Adrenal gland (tissue), 12 donors: Measurements from ENCODE around the gene NELFA. TPM values are rescaled to one million over a fixed set of nuclear protein-coding genes. Genes with fewer than 3 reads are reported as not detected.

Source experiments
- DNase-seq, 7 donors: peaks; one replicate each; pipeline ENCODE4 v3.0.0-alpha.2; 2019 to 2020
- H3K27ac ChIP-seq, 5 donors: fragments of 200-600 bp; sonication (generic) in 4 of 5; 1 replicate in 3 of 5; 2 replicates in 2 of 5; pipeline versions ENCODE4 v1.5.1 to v1.8.0; 2016 to 2020; ENCODE audit warnings: mild to moderate bottlenecking in 1 of 5
- H3K27me3 ChIP-seq: fragments of 200-600 bp; 2 replicates; pipeline ENCODE4 v1.8.0; 2021
- H3K36me3 ChIP-seq, 2 donors: fragments of 200-600 bp; replicated peaks in 1 of 2; 1 replicate in 1 of 2; 2 replicates in 1 of 2; pipeline versions ENCODE4 v1.5.1 to v1.8.0; 2018 to 2022
- H3K4me1 ChIP-seq, 2 donors: fragments of 200-600 bp; replicated peaks in 1 of 2; 1 replicate in 1 of 2; 2 replicates in 1 of 2; pipeline versions ENCODE4 v1.5.1 to v1.8.0; 2018 to 2021
- H3K4me3 ChIP-seq, 4 donors: fragments of 200-600 bp; sonication (generic) in 3 of 4; one replicate each; pipeline ENCODE4 v1.5.1; 2016 to 2018
- H3K9me3 ChIP-seq, 3 donors: fragments of 200-600 bp; sonication (generic) in 1 of 3; replicated peaks in 1 of 3; 1 replicate in 2 of 3; 2 replicates in 1 of 3; pipeline versions ENCODE4 v1.5.1 to v1.8.0; 2016 to 2021
- CTCF ChIP-seq, 6 experiments: fragments of 450-650 bp in 4 of 6; fragments of 200-600 bp in 2 of 6; sonication (generic) in 1 of 6; IDR thresholded peaks; 1 replicate in 5 of 6; 2 replicates in 1 of 6; pipeline versions ENCODE4 v1.5.1 to v1.8.0; 2016 to 2021; ENCODE audit warnings: antibody characterized with exemption in 6 of 6, mild to moderate bottlenecking in 2 of 6, moderate library complexity in 1 of 6
- POLR2A ChIP-seq, 2 donors: fragments of 450-650 bp; IDR thresholded peaks; one replicate each; pipeline ENCODE4 v1.6.1; 2017; ENCODE audit warnings: antibody characterized with exemption in 2 of 2, mild to moderate bottlenecking in 2 of 2, moderate library complexity in 1 of 2
- WGBS, 4 donors: extraction: QIAGEN DNeasy Blood & Tissue Kit in 2 of 4; methylation state at CpG; one replicate each; pipeline versions ENCODE4 v1.1.5 to v1.1.7; 2013 to 2017; 5-methylcytosine and 5-hydroxymethylcytosine counted together
- intact Hi-C, 2 donors: fragments of 100-400 bp; cut with DNase I; formaldehyde crosslinking; loops; one replicate each; pipeline versions ENCODE4 v1.14.1 to v1.15.0; 2022 to 2023
- polyA plus RNA-seq, 3 donors: library from polyadenylated mRNA; stranded (reverse); fragments of 200-250 nt in 2 of 3; fragments of 350-450 nt in 1 of 3; fragmentation: Illumina TruSeq in 1 of 3; extraction: RNeasy Lipid Tissue Mini Kit (QIAGEN cat#74804) in 1 of 3; gene quantifications; one replicate each; pipeline ENCODE4 v1.2.3, GENCODE V29; 2013 to 2014
- total RNA-seq, 9 donors: library from RNA; depleted of rRNA in 4 of 9; stranded (reverse); fragments of >200 nt in 4 of 9; fragments of 120-200 nt in 1 of 9; fragmentation: NEBNext Ultra II Directional in 1 of 9; extraction: Animal tissue kit (Norgen Biotek cat#: 25700) in 1 of 9; gene quantifications; one replicate each; pipeline versions ENCODE4 v1.1.0 to v1.2.4, GENCODE V29; 2013 to 2023
- donor health status: healthy with polysubstance abuse.
- donor health status: Bipolar disorder and iron deficiency.
- donor health status: DM: yes; HTN: yes; CAD: no.
- donor health status: DM: no; HTN: no; CAD: no.
- donor health status: DM: no; HTN: no; CAD: no.
- donor health status: DM: yes; HTN: yes; CAD: no.

NELFA gene
- total and polyA plus RNA-seq, 12 donors = 8.5 to 55.2 (median 25.6) TPM

GRCh38 chr4:2047781-2048581 lies 39.2 kb upstream of the NELFA start:
- no peaks in the 10 kb centered on the region for H3K36me3 ChIP-seq
- peak in 2 of 7 donors; percentile 7 to 13 for DNase-seq
- 85 to 93% (median 87%) methylated on average over 10 to 25 of the region's 25 CpGs for WGBS, 4 donors
- peaks cover 15% of the 10 kb centered on the region for H3K27me3 ChIP-seq
- no peaks in the 10 kb centered on the region for H3K9me3 ChIP-seq
- H3K27ac ChIP-seq = no peak overlapping the region
- no peak for TF ChIP-seq CTCF (IDR thresholded peaks at IDR 0.05)
- no peak for TF ChIP-seq POLR2A (IDR thresholded peaks at IDR 0.05)
- no peak overlapping the region for H3K4me3 ChIP-seq
- H3K4me1 ChIP-seq = no peaks in the 10 kb centered on the region
- intact Hi-C loops = no loop called here

GRCh38 chr4:2047031-2047660 lies 38.4 kb upstream of the NELFA start:
- no peaks in the 10 kb centered on the region for H3K9me3 ChIP-seq
- peak in 2 of 7 donors; percentile 14 to 23 for DNase-seq
- H3K4me1 ChIP-seq = peaks cover 0 to 4% of the 10 kb centered on the region in 2 donors
- peaks cover 15% of the 10 kb centered on the region for H3K27me3 ChIP-seq
- no peak overlapping the region for H3K4me3 ChIP-seq
- H3K27ac ChIP-seq = no peak overlapping the region
- intact Hi-C loops = no loop called here
- H3K36me3 ChIP-seq = no peaks in the 10 kb centered on the region
- TF ChIP-seq CTCF (IDR thresholded peaks at IDR 0.05) = no peak
- no peak for TF ChIP-seq POLR2A (IDR thresholded peaks at IDR 0.05)
- 42 to 80% (median 47%) methylated on average over 23 to 57 of the region's 57 CpGs for WGBS, 4 donors

- intact Hi-C loops = no loop called here
- WGBS, 4 donors = 71 to 77% (median 74%) methylated on average over 10 to 28 of the region's 28 CpGs
- DNase-seq = peak in 2 of 7 donors; percentile 17 to 38
These were observed 37.5 kb upstream of the NELFA start for GRCh38 chr4:2046031-2046961.

More at GRCh38 chr4:2046031-2046961, 37.5 kb upstream of the NELFA start:
- Histone ChIP-seq H3K9me3 (no peaks in the 10 kb centered on the region), H3K4me3 (no peak overlapping the region), H3K4me1 (peaks cover 2 to 9% of the 10 kb centered on the region in 2 donors), H3K36me3 (no peaks in the 10 kb centered on the region), H3K27ac (no peak overlapping the region), H3K27me3 (peaks cover 10% of the 10 kb centered on the region)
- no peak for TF ChIP-seq POLR2A (IDR thresholded peaks at IDR 0.05)
- TF ChIP-seq CTCF (IDR thresholded peaks at IDR 0.05) = no peak
